GM21447 (cell line): ENCODE results near the gene ZFP69.
"Not testable (repeated sequence)": the region's sequence is repeated elsewhere in the genome, so short reads cannot be mapped to it uniquely, and the experiment has no call there.

Experiments
- ATAC-seq: cut with Tn5 transposase; IDR thresholded peaks from one replicate; pipeline ENCODE4 v1.9.1; 2021; ENCODE audit not compliant: unreplicated experiment

The ZFP69 gene

GRCh38 chr1:40476924-40477677 is at the start of gene ZFP69:
ZFP69 (plus strand) TSS chr1:40477290; CDS start chr1:40479362, 2,072 bp downstream.
- ATAC-seq, result peak; percentile 73

GRCh38 chr1:40431385-40431784 is 45.7 kb upstream of the ZFP69 start:
- no peak for ATAC-seq

- no peak for ATAC-seq
Observed at GRCh38 chr1:40432644-40433390, 44.3 kb upstream of the ZFP69 start.

DNA sequence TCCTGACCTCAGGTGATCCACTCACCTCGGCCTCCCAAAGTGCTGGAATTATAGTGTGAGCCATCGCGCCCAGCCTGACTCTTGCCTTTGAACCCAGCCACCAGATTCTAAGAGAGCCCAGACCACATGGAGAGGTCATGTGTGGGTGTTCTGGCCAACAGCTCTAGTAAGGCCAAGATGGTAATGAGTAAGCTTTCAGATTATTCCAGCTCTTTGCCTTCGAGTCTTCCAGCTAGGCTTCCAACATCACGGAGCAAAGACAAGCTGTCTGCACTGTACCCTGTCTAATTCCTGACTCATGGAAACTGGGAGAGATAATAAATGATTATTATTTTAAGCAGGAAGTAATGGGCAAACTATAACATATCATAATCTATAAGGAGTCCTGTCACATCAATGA is 41.6 kb upstream of the ZFP69 start:
- no peak for ATAC-seq

DNA sequence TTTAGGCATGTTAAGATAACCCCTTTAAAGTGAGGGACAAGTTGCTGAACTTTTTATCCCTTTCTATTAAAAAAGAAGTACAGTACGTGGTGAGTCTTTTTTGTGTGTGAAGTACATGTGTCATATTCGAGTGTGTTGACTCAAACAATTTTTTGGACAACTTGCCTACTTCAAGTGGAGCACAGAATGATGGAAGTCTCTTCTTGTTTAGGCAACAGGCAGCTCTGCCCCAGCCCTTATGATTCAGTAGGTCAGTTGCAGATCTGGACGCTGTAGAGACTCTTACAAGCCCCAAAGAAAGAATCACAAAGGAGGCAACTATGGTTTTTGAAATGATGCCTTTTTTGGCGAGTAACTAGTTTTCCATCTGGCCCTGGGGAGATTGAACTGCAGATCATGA is 41.2 kb upstream of the ZFP69 start:
- ATAC-seq, result no peak

GRCh38 chr1:40438391-40439015 is 38.6 kb upstream of the ZFP69 start:
- ATAC-seq, result no peak

DNA sequence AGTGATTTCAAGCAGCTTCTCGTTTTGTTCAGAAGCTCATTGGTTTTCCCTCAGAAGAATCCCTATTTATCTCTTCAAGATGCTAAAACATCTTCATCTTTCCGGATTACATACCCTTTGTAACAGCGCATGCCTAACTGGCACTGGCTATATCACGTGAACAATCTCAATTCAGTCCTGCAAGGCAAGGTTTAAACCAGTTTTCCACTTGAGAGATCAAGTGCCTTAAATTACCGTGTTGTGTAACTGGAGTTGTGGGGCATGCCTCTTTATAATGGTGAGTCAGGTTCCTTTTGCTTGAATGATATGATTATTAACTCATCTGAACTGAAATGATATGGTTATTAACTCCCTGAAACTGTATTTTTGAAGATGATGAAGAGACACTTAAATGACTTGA is 37.8 kb upstream of the ZFP69 start:
- no peak for ATAC-seq

DNA sequence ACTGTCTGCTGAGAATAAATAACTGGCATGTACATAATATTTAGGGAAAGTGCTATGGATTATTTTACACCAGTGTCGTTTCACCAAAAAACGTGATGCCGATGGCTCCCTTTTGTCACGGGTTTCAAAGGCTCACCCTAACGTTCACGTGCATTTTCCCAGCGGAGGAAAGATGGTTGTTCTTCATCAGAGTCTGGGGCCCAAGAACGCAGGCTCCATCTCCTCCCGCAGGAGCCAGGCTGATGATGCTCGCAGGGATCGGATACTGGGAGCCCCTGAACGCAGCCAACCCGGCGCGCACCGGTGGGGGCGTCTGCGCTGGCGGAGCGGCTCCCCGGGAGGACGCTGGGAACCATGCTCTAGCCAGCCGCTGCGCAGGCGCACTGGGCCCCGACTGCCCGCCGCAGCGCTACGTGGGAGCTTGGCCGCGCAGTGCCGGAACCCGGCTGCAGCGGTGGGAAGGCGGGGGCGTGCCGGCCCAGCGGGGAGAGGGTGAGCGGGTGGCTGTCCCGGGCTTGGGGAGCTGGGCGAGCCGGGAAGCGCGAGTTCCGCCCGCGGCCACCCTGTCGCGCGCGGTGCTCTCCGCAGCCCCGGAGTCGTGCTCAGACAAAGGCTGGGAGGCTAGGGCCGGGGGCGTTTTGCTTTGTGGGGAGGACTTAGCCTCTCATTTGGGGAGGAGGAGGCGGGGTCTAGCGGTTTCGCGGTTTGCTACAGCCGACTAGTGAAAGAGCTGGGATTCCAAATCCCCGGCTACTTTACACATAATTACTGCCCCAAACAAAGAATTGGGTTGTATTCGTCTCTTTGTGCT is 27.2 kb upstream of the ZFP69 start, which contains the start of gene ZFP69B:
Gene ZFP69B (plus strand): TSS at position 793 of the 811 bp plus-strand sequence. CDS start 486 bp downstream, outside the sequence.
- peak; percentile 69 for ATAC-seq

DNA sequence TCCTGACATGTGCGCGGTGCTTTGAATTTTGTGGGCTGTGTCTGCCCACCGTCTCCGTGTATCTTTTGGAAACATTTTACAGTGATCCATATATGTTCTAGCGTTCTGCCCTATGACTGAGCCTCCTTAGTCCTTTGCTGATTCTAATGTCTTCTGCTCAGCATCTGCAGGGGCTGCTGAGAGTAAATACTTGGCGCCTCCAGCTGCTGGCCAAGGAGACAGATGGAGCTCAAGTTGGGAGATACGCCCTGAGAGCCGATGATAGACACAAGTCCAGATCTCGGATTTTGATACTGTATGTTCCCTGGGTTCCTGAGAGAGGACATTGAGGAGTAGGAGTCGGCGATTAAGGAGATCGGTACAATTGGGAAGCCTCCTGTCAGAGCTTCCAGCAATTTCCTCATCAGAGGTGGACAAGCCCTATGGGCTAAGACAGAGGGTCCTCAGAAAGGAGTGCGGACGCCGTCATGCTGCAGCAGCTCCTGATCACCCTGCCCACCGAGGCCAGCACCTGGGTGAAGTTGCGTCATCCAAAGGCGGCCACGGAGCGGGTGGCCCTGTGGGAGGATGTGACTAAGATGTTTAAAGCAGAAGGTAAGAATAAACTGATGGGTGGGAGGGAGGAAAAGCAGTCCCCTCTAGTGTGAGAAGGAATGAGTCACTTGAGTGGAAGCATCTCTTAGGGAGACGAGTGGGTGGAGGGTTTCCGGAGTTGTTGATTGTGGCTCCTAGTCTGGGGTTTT is 26.4 kb upstream of the ZFP69 start:
- ATAC-seq, result peak; percentile 50

DNA sequence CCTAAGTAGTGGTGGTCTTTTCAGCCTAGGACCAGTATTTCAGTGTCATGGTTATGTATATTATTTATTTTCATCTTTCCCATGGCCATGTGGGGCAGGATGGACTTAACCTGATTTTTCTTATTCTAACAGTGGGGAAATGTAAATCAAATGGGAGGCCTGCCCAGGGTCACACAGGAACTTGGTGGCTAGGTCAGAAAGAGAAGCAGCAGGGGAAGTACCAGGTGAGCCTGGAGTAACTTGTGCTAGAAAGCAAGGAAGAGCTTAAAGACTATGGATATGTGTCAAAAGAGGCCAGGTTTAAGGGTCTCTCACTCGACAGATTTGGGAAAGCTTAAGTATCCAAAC is 25.9 kb upstream of the ZFP69 start:
- peak; percentile 19 for ATAC-seq

GRCh38 chr1:40454873-40455272 is 22.2 kb upstream of the ZFP69 start:
- no peak for ATAC-seq

- ATAC-seq, result no peak
Observed at GRCh38 chr1:40462956-40463590, 14.0 kb upstream of the ZFP69 start.

GRCh38 chr1:40469327-40469726 is 7.8 kb upstream of the ZFP69 start:
- ATAC-seq, result no peak

DNA sequence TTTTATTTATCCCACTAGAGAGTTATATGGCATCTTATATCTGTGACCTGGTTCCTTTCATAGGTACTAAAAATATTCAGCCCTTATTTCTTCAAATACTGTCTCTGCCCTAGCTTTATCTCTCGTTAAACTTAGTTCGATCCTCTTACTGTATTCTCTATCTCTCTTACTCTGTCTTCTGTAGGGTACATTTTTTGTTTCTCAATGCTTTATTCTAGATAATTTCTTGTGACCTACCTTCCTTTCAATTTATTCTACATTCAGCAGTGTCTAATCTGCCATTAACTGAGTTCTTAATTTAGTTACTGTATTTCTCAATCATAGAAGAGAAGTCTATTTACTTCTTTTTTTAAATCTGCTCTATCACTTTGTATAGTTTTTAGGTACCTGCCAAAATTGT is 1.8 kb upstream of the ZFP69 start:
- no peak for ATAC-seq

- peak; percentile 27 for ATAC-seq
Observed at GRCh38 chr1:40477678-40478053, 576 bp downstream of the ZFP69 start.

- no peak for ATAC-seq
Observed at GRCh38 chr1:40478276-40478675, 1.2 kb downstream of the ZFP69 start.

DNA sequence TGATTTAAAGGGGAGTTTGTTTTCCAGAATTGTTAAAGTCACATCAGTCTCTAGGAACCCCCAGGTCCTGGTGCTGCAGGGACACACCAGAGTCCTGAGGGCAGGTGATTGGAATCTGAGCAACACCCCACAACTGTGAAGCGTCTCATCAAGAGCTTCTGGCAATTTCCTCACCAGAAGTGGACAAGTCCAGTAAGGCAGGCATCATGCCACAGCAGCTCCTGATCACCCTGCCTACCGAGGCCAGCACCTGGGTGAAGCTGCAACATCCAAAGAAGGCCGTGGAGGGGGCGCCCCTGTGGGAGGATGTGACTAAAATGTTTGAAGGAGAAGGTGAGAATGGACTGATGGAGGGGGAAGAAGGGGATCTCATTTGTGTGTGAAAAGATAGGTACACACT is 2.1 kb downstream of the ZFP69 start:
- ATAC-seq, result no peak

- ATAC-seq, result no peak
Observed at GRCh38 chr1:40495315-40495903, 18.3 kb downstream of the ZFP69 start.

DNA sequence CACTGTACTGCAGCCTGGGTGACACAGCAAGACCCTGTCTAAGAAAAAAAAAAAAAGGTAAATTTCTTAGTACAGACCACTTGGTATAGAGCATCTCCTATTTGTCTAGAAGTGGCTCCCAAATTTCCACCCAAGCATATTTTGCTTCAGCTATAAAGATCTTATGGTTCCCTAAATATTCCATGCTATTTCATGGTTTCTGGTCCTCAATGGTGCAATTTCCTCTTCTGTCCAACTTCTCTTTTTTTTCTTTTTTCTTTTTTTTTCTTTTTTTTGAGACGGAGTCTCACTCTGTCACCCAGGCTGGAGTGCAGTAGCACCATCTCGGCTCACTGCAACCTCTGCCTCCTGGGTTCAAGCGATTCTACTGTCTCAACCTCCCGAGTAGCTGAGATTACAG is 25.6 kb downstream of the ZFP69 start:
- not testable (repeated sequence) for ATAC-seq

- no peak for ATAC-seq
Observed at GRCh38 chr1:40507973-40508372, 30.9 kb downstream of the ZFP69 start.
